HEK293 (cell line): ENCODE results near the gene TIMM50.

Experiments
- FEZF1 ChIP-seq: fragments of 450-650 bp; formaldehyde crosslinking; IDR thresholded peaks from 2 replicates; pipeline ENCODE4 v1.5.1; 2016; ENCODE audit warnings: missing biosample characterization, missing genetic modification characterization
- GLIS2 ChIP-seq: fragments of 450-650 bp; formaldehyde crosslinking; IDR thresholded peaks from 2 replicates; pipeline ENCODE4 v1.5.1; 2016; ENCODE audit warnings: missing biosample characterization, missing genetic modification characterization
- HOXD13 ChIP-seq: sonication (generic); formaldehyde crosslinking; IDR thresholded peaks from 2 replicates; pipeline ENCODE4 v1.8.0; 2022; ENCODE audit warnings: missing genetic modification reagents, borderline replicate concordance
- KLF10 ChIP-seq: fragments of 450-650 bp; IDR thresholded peaks from 2 replicates; pipeline ENCODE4 v1.5.1; 2018; ENCODE audit warnings: missing biosample characterization, mild to moderate bottlenecking, missing genetic modification characterization
- MEIS1 ChIP-seq: sonication (generic); formaldehyde crosslinking; IDR thresholded peaks from 2 replicates; pipeline ENCODE4 v1.8.1; 2022; ENCODE audit warnings: missing genetic modification reagents, mild to moderate bottlenecking, borderline replicate concordance
- MZF1 ChIP-seq: fragments of 450-650 bp; formaldehyde crosslinking; IDR thresholded peaks from 2 replicates; pipeline ENCODE4 v1.5.1; 2017; ENCODE audit warnings: missing biosample characterization, missing genetic modification characterization, borderline replicate concordance
- PRDM4 ChIP-seq: fragments of 450-650 bp; formaldehyde crosslinking; IDR thresholded peaks from 2 replicates; pipeline ENCODE4 v1.5.1; 2017; ENCODE audit warnings: missing biosample characterization, missing genetic modification characterization
- SCRT2 ChIP-seq: fragments of 450-650 bp; formaldehyde crosslinking; IDR thresholded peaks from 2 replicates; pipeline ENCODE4 v1.5.1; 2016; ENCODE audit warnings: missing biosample characterization, missing genetic modification characterization
- SP2 ChIP-seq: fragments of 450-650 bp; formaldehyde crosslinking; IDR thresholded peaks from 2 replicates; pipeline ENCODE4 v1.5.1; 2016; ENCODE audit warnings: missing biosample characterization, missing genetic modification characterization
- TSHZ1 ChIP-seq: fragments of 450-650 bp; formaldehyde crosslinking; IDR thresholded peaks from 2 replicates; pipeline ENCODE4 v1.5.1; 2016; ENCODE audit warnings: missing biosample characterization, missing genetic modification characterization, borderline replicate concordance
- WT1 ChIP-seq: fragments of 450-650 bp; formaldehyde crosslinking; IDR thresholded peaks from 2 replicates; pipeline ENCODE4 v1.5.1; 2016; ENCODE audit warnings: missing biosample characterization, missing genetic modification characterization
- ZBTB17 ChIP-seq: fragments of 450-650 bp; formaldehyde crosslinking; IDR thresholded peaks from 2 replicates; pipeline ENCODE4 v1.5.1; 2016; ENCODE audit warnings: missing biosample characterization, missing genetic modification characterization
- ZBTB49 ChIP-seq: fragments of 450-650 bp; formaldehyde crosslinking; IDR thresholded peaks from 2 replicates; pipeline ENCODE4 v1.5.1; 2016; ENCODE audit warnings: missing biosample characterization, missing genetic modification characterization, low read depth
- ZBTB7A ChIP-seq: fragments of 450-650 bp; formaldehyde crosslinking; IDR thresholded peaks from 2 replicates; pipeline ENCODE4 v1.5.1; 2016; ENCODE audit warnings: low read depth, missing biosample characterization, missing genetic modification characterization
- ZEB2 ChIP-seq: fragments of 450-650 bp; formaldehyde crosslinking; IDR thresholded peaks from 2 replicates; pipeline ENCODE4 v1.5.1; 2016; ENCODE audit warnings: missing biosample characterization, missing genetic modification characterization
- ZNF146 ChIP-seq: fragments of 450-650 bp; formaldehyde crosslinking; IDR thresholded peaks from 2 replicates; pipeline ENCODE4 v1.5.1; 2016; ENCODE audit warnings: missing biosample characterization, missing genetic modification characterization
- ZNF18 ChIP-seq: fragments of 450-650 bp; formaldehyde crosslinking; IDR thresholded peaks from 2 replicates; pipeline ENCODE4 v1.5.1; 2016; ENCODE audit warnings: missing biosample characterization, missing genetic modification characterization
- ZNF2 ChIP-seq: fragments of 450-650 bp; formaldehyde crosslinking; IDR thresholded peaks from 2 replicates; pipeline ENCODE4 v1.5.1; 2016; ENCODE audit warnings: missing biosample characterization, missing genetic modification characterization
- ZNF221 ChIP-seq: fragments of 450-650 bp; formaldehyde crosslinking; IDR thresholded peaks from 2 replicates; pipeline ENCODE4 v1.5.1; 2017; ENCODE audit warnings: missing biosample characterization, missing genetic modification characterization, borderline replicate concordance
- ZNF223 ChIP-seq: fragments of 450-650 bp; formaldehyde crosslinking; IDR thresholded peaks from 2 replicates; pipeline ENCODE4 v1.5.1; 2016; ENCODE audit warnings: missing biosample characterization, missing genetic modification characterization
- ZNF248 ChIP-seq: fragments of 450-650 bp; formaldehyde crosslinking; IDR thresholded peaks from 2 replicates; pipeline ENCODE4 v1.5.1; 2017; ENCODE audit warnings: missing biosample characterization, missing genetic modification characterization
- ZNF292 ChIP-seq: fragments of 450-650 bp; formaldehyde crosslinking; IDR thresholded peaks from 2 replicates; pipeline ENCODE4 v1.5.1; 2016; ENCODE audit warnings: low read depth, missing biosample characterization, missing genetic modification characterization, borderline replicate concordance
- ZNF626 ChIP-seq: fragments of 450-650 bp; sonication (Bioruptor Pico); formaldehyde crosslinking; IDR thresholded peaks from 2 replicates; pipeline ENCODE4 v1.5.1; 2018; ENCODE audit warnings: missing biosample characterization, missing genetic modification characterization, inconsistent platforms
- ZNF660 ChIP-seq: fragments of 450-650 bp; IDR thresholded peaks from 2 replicates; pipeline ENCODE4 v1.5.1; 2018; ENCODE audit warnings: missing biosample characterization, mild to moderate bottlenecking, missing genetic modification characterization
- ZNF704 ChIP-seq: fragments of 450-650 bp; formaldehyde crosslinking; IDR thresholded peaks from 2 replicates; pipeline ENCODE4 v1.5.1; 2016; ENCODE audit warnings: missing biosample characterization, missing genetic modification characterization
- ZNF837 ChIP-seq: fragments of 450-650 bp; formaldehyde crosslinking; IDR thresholded peaks from 2 replicates; pipeline ENCODE4 v1.5.1; 2016; ENCODE audit warnings: missing biosample characterization, missing genetic modification characterization
- ZSCAN5A ChIP-seq: fragments of 450-650 bp; formaldehyde crosslinking; IDR thresholded peaks from 2 replicates; pipeline ENCODE4 v1.5.1; 2016; ENCODE audit warnings: missing biosample characterization, missing genetic modification characterization

TIMM50 gene

GRCh38 chr19:39506944-39507714 is 26.5 kb downstream of the TIMM50 start (continued):
- TF ChIP-seq ZSCAN5A (tag by site-specific recombination) (peak; percentile 69; the same call in 1 of the 2 replicates), SCRT2 (tag by site-specific recombination) (peak; percentile 65), ZNF660 (tag by site-specific recombination) (no peak; the same call in none of the 2 replicates), KLF10 (tag by site-specific recombination) (peak; percentile 56; the same call in 1 of the 2 replicates), WT1 (tag by site-specific recombination) (0 out of 2 replicates have a peak, but pooled peaks have one; percentile 7), ZNF704 (tag by site-specific recombination) (no peak), PRDM4 (peak; percentile 39), ZEB2 (tag by site-specific recombination) (peak; percentile 62; the same call in 1 of the 2 replicates), SP2 (tag by site-specific recombination) (peak; percentile 33; the same call in 1 of the 2 replicates), GLIS2 (tag by site-specific recombination) (peak; percentile 86), TSHZ1 (tag by site-specific recombination) (no peak), ZNF626 (no peak; the same call in 1 of the 2 replicates), ZBTB17 (tag by site-specific recombination) (peak; percentile 15; the same call in 1 of the 2 replicates), HOXD13 (no peak), ZNF292 (tag by site-specific recombination) (no peak), ZNF221 (tag by site-specific recombination) (no peak), ZNF248 (tag by site-specific recombination) (no peak), ZNF837 (tag by site-specific recombination) (no peak), ZBTB7A (0 out of 2 replicates have a peak, but pooled peaks have one; percentile 35), ZNF18 (peak; percentile 71; the same call in 1 of the 2 replicates), MZF1 (peak; percentile 28; the same call in 1 of the 2 replicates), ZBTB49 (tag by site-specific recombination) (no peak), ZNF223 (0 out of 2 replicates have a peak, but pooled peaks have one; percentile 10), MEIS1 (CRISPR knock-in tag) (peak; percentile 43; the same call in 1 of the 2 replicates), ZNF146 (tag by site-specific recombination) (no peak), ZNF2 (tag by site-specific recombination) (peak; percentile 79), FEZF1 (tag by site-specific recombination) (peak; percentile 36)
